ENCODE data around the gene CBY3.

Gene CBY3

GRCh38 chr5:179720222-179720621, 39.4 kb upstream of the CBY3 start:
- no peak for DNase-seq (ENCODE audit: low spot score)
- no peak overlapping the region for H3K27ac ChIP-seq
- ChIA-PET POLR2A (ENCODE audit: low non-redundant PET) (no interaction called here), CTCF (interaction anchor here (1.2 kb wide), 1 partner anchor 47 kb away, joined by 3 read pairs; no protein-coding TSS in a partner anchor)
- no peak for TF ChIP-seq CTCF (conservative IDR thresholded peaks at IDR 0.05; ENCODE audit: low read depth)

GRCh38 chr5:179716286-179716685, 35.5 kb upstream of the CBY3 start:
- no peak overlapping the region for H3K27ac ChIP-seq
- ChIA-PET POLR2A (ENCODE audit: low non-redundant PET) (interaction anchor here (0.5 kb wide), 1 partner anchor 12 kb away, joined by 3 read pairs; no protein-coding TSS in a partner anchor), CTCF (interaction anchor here (0.9 kb wide), 2 partner anchors 32 to 47 kb away, joined by 3 read pairs; no protein-coding TSS in a partner anchor)
- DNase-seq (ENCODE audit: low spot score) = no peak
- TF ChIP-seq CTCF (conservative IDR thresholded peaks at IDR 0.05; ENCODE audit: low read depth) = no peak

DNA sequence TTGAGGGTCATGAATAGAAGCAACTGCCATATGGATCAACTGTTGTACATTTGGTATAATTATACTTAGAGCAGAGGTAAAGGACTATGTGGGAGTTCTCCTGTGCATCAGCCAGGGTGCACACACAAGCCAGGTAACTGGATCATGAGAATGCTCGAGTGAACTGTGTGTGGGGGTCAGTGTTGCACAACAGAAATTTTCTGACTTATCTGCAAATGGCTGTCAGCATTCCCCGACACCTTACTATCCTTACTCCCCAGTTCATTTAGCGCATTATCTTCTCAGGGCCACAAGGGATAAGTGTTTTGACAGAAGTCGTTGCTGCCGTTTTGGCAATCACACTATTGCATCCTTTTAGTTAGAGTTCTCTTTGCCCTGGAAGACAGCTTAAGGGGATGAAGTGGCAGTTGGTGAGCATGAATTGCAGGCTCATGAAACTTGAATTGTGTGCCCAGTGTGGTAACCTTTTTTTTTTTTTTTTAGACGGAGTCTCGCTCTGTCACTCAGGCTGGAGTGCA, 19.6 kb upstream of the CBY3 start:
- TF ChIP-seq CTCF (conservative IDR thresholded peaks at IDR 0.05; ENCODE audit: low read depth) = no peak
- ChIA-PET POLR2A (ENCODE audit: low non-redundant PET) (interaction anchor here (0.6 kb wide), 1 partner anchor 77 kb away, joined by 3 read pairs; no protein-coding TSS in a partner anchor), CTCF (interaction anchor here (0.7 kb wide), 1 partner anchor 13 kb away, joined by 3 read pairs; no protein-coding TSS in a partner anchor)
- peak; percentile 38 for DNase-seq (ENCODE audit: low spot score)
- H3K27ac ChIP-seq = peak overlapping the region; percentile 12; the same call in 1 of the 2 replicates

- ChIA-PET CTCF (no interaction called here), POLR2A (ENCODE audit: low non-redundant PET) (no interaction called here)
- H3K27ac ChIP-seq = peak overlapping the region; percentile 88
- TF ChIP-seq CTCF (conservative IDR thresholded peaks at IDR 0.05; ENCODE audit: low read depth) = no peak
- DNase-seq (ENCODE audit: low spot score) = peak; percentile 55
These were observed 18.9 kb upstream of the CBY3 start for GRCh38 chr5:179699616-179700237.

DNA sequence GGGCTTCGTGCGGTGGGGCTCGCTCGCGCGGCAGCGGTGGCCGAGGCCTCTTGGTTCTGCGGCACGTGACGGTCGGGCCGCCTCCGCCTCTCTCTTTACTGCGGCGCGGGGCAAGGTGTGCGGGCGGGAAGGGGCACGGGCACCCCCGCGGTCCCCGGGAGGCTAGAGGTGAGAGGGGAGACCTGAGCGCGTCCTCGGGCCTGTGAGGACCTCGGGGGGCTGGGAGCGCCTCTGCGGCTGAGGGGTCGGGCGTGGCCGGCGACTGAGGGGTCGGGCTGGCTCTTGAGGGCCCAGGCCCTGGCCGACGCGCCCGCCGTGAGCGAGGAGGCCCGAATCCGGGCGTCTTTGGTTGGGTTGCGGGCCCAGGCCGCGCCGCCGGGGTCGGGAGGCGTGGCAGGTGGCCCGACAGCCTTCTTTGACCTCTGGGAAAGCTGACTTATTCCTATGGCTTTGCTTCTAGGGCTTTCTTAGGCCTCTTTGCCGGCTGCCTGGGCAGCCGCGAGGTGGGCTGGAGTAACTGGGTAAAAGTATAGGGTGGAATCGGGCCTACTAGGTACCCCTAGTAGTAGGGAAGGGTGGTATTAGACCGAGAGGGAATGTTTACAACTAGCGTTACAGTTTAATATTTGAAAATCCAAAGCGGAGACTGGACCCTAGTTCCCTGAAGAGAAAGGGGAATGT, 18.2 kb upstream of the CBY3 start, which contains the start of gene CANX:
Gene CANX (plus strand): TSS at position 33 of the 681 bp plus-strand sequence. CDS start 6,715 bp downstream, outside the sequence.
- POLR2A ChIA-PET (ENCODE audit: low non-redundant PET) = no interaction called here
- peak within 1 kb of the TSS; percentile 88 for H3K27ac ChIP-seq
- CTCF ChIA-PET = no interaction called here
- TF ChIP-seq CTCF (conservative IDR thresholded peaks at IDR 0.05; ENCODE audit: low read depth) = no peak
- peak; percentile 65 for DNase-seq (ENCODE audit: low spot score)

All from RWPE1 (cell line).